GM23338 (cell line): ENCODE measurements around the gene AGRN.

Experiments
- CREB1 ChIP-seq: fragments of 250-450 bp; sonication (Bioruptor Pico); IDR thresholded peaks from 2 replicates; pipeline ENCODE4 v1.5.0; 2020; ENCODE audit warnings: low read depth, mild to moderate bottlenecking, moderate library complexity
- CTCF ChIP-seq, 2 experiments: fragments of 200-600 bp in 1 of 2; sonication (generic) in 1 of 2; conservative IDR thresholded peaks; 2 replicates each; pipeline versions ENCODE4 v1.5.1 to v1.6.1; 2016 to 2017; ENCODE audit warnings: antibody characterized with exemption in 2 of 2, low read depth in 2 of 2, mild to moderate bottlenecking in 2 of 2, moderate library complexity in 1 of 2
- EZH2 ChIP-seq: fragments of 200-600 bp; sonication (generic); IDR thresholded peaks from one replicate; pipeline ENCODE4 v1.8.0; 2017; ENCODE audit warnings: antibody characterized with exemption, mild to moderate bottlenecking, low read depth; ENCODE audit not compliant: unreplicated experiment
- EZH2phosphoT487 ChIP-seq: fragments of 200-600 bp; sonication (generic); IDR thresholded peaks from one replicate; pipeline ENCODE4 v1.8.1; 2018; ENCODE audit warnings: antibody characterized with exemption; ENCODE audit not compliant: unreplicated experiment
- JUNB ChIP-seq: IDR thresholded peaks from one replicate; pipeline ENCODE4 v1.6.1; 2016; ENCODE audit warnings: antibody characterized with exemption; ENCODE audit not compliant: unreplicated experiment
- NANOG ChIP-seq: IDR thresholded peaks from 2 replicates; pipeline ENCODE4 v1.6.1; 2016; ENCODE audit warnings: antibody characterized with exemption, borderline replicate concordance
- POLR2AphosphoS5 ChIP-seq: IDR thresholded peaks from 2 replicates; pipeline ENCODE4 v1.6.1; 2016; ENCODE audit warnings: antibody characterized with exemption, low read depth
- REST ChIP-seq: IDR thresholded peaks from one replicate; pipeline ENCODE4 v1.6.1; 2018; ENCODE audit warnings: antibody characterized with exemption; ENCODE audit not compliant: unreplicated experiment
- STAT1 ChIP-seq: IDR thresholded peaks from one replicate; pipeline ENCODE4 v1.6.1; 2016; ENCODE audit warnings: antibody characterized with exemption; ENCODE audit not compliant: unreplicated experiment
- ZNF114 ChIP-seq: fragments of 250-450 bp; sonication (Bioruptor Pico); IDR thresholded peaks from 2 replicates; pipeline ENCODE4 v1.5.0; 2020; ENCODE audit warnings: mild to moderate bottlenecking, moderate library complexity
- ZNF331 ChIP-seq: fragments of 250-450 bp; sonication (Bioruptor Pico); IDR thresholded peaks from 2 replicates; pipeline ENCODE4 v1.5.0; 2020; ENCODE audit warnings: low read depth, mild to moderate bottlenecking, moderate library complexity
- TF ChIP-seq, protein P1 (sequence below): fragments of 250-450 bp; sonication (Bioruptor Pico); IDR thresholded peaks from 2 replicates; pipeline ENCODE4 v1.5.0; 2020; ENCODE audit warnings: mild to moderate bottlenecking, moderate library complexity
- TF ChIP-seq, protein P2 (sequence below): IDR thresholded peaks from 2 replicates; pipeline ENCODE4 v1.6.1; 2016; ENCODE audit warnings: antibody characterized with exemption

- no peak for TF ChIP-seq EZH2
- no peak for TF ChIP-seq CTCF (conservative IDR thresholded peaks at IDR 0.05; ENCODE audit: low read depth in 2 of 2)
- no peak for TF ChIP-seq REST
- TF ChIP-seq POLR2AphosphoS5 = no peak
- TF ChIP-seq STAT1 = no peak
- no peak for TF ChIP-seq JUNB
- TF ChIP-seq ZNF114 = no peak
- TF ChIP-seq NANOG = no peak
- TF ChIP-seq EZH2phosphoT487 = no peak
- TF ChIP-seq, protein P1, sequence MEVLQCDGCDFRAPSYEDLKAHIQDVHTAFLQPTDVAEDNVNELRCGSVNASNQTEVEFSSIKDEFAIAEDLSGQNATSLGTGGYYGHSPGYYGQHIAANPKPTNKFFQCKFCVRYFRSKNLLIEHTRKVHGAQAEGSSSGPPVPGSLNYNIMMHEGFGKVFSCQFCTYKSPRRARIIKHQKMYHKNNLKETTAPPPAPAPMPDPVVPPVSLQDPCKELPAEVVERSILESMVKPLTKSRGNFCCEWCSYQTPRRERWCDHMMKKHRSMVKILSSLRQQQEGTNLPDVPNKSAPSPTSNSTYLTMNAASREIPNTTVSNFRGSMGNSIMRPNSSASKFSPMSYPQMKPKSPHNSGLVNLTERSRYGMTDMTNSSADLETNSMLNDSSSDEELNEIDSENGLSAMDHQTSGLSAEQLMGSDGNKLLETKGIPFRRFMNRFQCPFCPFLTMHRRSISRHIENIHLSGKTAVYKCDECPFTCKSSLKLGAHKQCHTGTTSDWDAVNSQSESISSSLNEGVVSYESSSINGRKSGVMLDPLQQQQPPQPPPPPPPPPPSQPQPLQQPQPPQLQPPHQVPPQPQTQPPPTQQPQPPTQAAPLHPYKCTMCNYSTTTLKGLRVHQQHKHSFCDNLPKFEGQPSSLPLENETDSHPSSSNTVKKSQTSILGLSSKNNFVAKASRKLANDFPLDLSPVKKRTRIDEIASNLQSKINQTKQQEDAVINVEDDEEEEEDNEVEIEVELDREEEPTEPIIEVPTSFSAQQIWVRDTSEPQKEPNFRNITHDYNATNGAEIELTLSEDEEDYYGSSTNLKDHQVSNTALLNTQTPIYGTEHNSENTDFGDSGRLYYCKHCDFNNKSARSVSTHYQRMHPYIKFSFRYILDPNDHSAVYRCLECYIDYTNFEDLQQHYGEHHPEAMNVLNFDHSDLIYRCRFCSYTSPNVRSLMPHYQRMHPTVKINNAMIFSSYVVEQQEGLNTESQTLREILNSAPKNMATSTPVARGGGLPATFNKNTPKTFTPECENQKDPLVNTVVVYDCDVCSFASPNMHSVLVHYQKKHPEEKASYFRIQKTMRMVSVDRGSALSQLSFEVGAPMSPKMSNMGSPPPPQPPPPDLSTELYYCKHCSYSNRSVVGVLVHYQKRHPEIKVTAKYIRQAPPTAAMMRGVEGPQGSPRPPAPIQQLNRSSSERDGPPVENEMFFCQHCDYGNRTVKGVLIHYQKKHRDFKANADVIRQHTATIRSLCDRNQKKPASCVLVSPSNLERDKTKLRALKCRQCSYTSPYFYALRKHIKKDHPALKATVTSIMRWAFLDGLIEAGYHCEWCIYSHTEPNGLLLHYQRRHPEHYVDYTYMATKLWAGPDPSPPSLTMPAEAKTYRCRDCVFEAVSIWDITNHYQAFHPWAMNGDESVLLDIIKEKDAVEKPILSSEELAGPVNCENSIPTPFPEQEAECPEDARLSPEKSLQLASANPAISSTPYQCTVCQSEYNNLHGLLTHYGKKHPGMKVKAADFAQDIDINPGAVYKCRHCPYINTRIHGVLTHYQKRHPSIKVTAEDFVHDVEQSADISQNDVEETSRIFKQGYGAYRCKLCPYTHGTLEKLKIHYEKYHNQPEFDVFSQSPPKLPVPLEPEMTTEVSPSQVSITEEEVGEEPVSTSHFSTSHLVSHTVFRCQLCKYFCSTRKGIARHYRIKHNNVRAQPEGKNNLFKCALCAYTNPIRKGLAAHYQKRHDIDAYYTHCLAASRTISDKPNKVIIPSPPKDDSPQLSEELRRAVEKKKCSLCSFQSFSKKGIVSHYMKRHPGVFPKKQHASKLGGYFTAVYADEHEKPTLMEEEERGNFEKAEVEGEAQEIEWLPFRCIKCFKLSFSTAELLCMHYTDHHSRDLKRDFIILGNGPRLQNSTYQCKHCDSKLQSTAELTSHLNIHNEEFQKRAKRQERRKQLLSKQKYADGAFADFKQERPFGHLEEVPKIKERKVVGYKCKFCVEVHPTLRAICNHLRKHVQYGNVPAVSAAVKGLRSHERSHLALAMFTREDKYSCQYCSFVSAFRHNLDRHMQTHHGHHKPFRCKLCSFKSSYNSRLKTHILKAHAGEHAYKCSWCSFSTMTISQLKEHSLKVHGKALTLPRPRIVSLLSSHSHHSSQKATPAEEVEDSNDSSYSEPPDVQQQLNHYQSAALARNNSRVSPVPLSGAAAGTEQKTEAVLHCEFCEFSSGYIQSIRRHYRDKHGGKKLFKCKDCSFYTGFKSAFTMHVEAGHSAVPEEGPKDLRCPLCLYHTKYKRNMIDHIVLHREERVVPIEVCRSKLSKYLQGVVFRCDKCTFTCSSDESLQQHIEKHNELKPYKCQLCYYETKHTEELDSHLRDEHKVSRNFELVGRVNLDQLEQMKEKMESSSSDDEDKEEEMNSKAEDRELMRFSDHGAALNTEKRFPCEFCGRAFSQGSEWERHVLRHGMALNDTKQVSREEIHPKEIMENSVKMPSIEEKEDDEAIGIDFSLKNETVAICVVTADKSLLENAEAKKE (CRISPR knock-in tag) = no peak
- TF ChIP-seq CREB1 = peak; percentile 59
- TF ChIP-seq, protein P2, sequence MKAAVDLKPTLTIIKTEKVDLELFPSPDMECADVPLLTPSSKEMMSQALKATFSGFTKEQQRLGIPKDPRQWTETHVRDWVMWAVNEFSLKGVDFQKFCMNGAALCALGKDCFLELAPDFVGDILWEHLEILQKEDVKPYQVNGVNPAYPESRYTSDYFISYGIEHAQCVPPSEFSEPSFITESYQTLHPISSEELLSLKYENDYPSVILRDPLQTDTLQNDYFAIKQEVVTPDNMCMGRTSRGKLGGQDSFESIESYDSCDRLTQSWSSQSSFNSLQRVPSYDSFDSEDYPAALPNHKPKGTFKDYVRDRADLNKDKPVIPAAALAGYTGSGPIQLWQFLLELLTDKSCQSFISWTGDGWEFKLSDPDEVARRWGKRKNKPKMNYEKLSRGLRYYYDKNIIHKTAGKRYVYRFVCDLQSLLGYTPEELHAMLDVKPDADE = no peak
- TF ChIP-seq ZNF331 (CRISPR knock-in tag) = no peak
These were observed 48.7 kb downstream of the AGRN start for GRCh38 chr1:1068517-1069055.
